Stimulated activated CD8-positive, alpha-beta memory T cell treated with anti-CD3 and anti-CD28 coated beads, Interleukin-15, amount 100 ng/mL, for 48 hours (primary cell): Measurements from ENCODE around the gene FGD3.
A peak's percentile ranks its signal among the peaks of the same experiment; 100 is the strongest.

ENCODE experiments used
- DNase-seq, 2 donors: peaks; one replicate each; pipeline ENCODE4 v3.0.0-alpha.2; 2020; ENCODE audit warnings: low read depth in 2 of 2

The FGD3 gene

DNA sequence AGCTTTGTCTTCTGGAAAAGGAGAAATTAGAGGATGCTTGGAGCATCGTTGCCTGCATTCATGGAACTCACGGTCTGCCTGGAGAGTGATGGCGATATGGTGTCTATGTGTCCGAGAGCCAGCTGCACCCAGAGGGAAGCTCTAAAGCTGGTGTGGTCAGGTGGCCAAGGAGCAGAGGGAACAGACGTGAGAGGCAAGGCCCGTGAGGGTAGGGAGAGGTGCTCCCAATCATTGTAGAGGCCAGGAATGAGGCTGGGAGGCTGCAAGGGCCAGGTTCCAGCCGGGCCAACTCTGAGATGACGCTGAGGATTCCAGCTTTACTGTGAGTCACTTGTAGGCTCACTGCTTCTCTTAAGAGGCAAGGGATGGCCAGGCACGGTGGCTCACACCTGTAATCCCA, 7.6 kb downstream of the FGD3 start:
- no peak for DNase-seq

GRCh38 chr9:92960561-92961290, 13.4 kb downstream of the FGD3 start:
- DNase-seq = no peak

GRCh38 chr9:92961627-92962302, 14.4 kb downstream of the FGD3 start:
- DNase-seq = no peak

GRCh38 chr9:92962303-92962649, 15.0 kb downstream of the FGD3 start:
- DNase-seq = no peak

- DNase-seq = no peak
Measured at GRCh38 chr9:92962846-92963245, 15.5 kb downstream of the FGD3 start.

- DNase-seq = peak in 1 of 2 donors; percentile 48
Measured at GRCh38 chr9:92963831-92964606, 16.7 kb downstream of the FGD3 start.

DNA sequence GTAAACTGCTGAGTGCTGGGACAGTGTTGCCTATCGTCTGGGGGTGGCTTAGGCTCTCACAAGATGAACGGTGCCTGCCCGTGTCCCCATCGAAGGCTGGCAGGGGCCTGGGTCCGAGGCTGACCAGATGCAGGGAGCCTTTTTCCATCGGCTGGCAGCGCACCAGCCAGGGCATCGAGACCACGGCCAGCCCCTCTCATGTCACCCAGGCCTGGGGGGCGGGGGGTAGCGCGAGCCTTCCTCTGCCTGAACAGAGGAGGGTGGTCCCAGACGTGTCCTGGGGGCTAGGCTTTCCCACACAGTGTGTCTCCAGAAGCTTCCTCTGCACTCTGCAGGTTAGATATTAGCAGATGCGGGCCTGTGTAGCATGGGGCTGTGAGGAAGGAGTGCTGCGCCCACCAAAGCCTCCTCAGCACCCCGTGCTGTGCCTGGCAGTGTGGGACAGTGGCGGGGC, 17.3 kb downstream of the FGD3 start:
- no peak for DNase-seq

DNA sequence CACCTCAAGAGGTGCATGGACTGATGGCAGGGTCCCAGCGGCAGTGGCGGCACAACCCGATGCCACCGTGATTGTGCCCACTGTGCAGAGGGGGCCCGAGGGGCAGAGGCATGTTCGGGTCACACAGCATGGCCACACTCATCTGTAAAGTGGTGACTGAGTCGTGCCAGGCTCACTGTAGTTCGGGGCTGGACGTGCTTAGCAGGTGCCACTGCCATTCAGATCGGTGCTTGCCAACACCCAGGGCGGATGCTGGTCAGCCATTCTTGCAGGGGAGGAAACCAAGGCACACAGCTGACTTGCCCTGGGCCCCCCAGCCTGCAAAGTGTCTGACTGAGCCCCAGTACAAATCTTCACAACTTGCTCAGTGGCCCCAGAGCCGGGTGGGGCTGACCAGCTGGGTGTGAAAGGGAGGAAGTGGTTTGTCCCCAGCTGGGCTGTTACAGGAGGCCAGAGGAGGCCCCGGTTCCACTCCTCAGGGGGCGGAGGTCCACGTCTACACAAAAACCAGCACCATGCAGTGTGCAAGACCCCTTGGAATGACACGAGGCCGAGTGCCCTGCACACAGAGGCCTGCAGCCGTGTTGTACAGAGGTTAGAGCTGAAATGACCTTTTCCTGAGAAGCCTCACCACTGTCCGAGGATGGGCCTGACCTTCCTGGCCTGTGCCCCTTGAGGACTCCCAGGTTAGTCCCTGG, 17.9 kb downstream of the FGD3 start:
- DNase-seq = no peak

DNA sequence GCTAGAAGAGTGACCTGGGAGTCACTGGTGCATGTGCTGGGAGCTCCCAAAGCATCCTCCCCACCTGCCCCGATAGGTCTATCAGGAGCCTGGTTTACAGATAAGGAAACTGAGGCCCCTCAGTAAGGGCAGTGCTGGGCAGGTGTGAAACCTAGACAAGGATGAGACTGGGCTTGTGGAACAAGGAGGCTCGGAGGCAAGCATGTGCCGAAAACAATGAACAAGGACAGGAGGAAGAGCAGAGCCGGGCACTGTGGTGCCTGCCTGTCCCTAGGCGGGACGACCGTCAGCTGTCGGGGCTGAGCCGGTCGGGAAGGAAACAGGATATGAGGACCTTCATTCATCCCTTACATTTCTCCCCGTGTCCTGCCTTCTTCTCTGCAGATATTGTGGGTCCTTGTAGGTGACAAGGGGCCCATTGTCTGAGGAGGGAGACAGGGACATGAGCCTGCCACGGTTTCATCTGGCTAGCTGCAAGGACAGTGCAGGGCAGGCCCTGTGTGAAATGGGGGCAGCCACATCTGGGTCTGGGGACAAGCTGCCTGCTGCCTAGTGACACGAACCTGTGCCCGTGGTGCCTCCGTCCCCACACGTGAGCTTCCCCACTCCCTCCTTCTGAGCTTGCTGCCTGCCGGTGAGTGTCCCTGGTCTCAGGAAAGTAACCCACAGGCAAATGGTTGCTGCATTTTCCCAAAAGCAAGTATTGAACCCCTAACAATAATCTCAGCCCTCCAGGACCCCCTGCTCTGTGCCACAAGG, 18.6 kb downstream of the FGD3 start:
- DNase-seq = no peak

- no peak for DNase-seq
Measured at GRCh38 chr9:92966518-92966800, 19.1 kb downstream of the FGD3 start.

DNA sequence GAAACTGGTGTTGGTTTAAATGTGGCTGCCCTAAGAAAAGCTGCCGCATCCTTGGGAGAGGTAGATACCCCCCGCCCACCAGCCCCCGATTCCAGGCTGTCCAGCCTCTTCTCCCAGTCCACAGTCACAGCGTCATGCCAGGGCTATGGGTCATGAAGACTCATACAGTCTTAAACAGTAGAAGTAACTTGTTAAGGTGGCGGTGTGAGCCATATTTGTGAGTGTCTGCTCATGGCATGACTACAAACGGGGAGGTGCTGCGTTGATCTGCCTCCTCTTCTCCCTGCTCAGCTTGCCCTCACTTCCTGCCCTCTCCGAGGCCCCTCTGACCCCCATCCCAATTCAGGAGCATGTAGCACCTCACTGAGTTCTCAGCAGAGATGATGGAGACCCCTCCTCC, 20.8 kb downstream of the FGD3 start:
- DNase-seq = no peak

DNA sequence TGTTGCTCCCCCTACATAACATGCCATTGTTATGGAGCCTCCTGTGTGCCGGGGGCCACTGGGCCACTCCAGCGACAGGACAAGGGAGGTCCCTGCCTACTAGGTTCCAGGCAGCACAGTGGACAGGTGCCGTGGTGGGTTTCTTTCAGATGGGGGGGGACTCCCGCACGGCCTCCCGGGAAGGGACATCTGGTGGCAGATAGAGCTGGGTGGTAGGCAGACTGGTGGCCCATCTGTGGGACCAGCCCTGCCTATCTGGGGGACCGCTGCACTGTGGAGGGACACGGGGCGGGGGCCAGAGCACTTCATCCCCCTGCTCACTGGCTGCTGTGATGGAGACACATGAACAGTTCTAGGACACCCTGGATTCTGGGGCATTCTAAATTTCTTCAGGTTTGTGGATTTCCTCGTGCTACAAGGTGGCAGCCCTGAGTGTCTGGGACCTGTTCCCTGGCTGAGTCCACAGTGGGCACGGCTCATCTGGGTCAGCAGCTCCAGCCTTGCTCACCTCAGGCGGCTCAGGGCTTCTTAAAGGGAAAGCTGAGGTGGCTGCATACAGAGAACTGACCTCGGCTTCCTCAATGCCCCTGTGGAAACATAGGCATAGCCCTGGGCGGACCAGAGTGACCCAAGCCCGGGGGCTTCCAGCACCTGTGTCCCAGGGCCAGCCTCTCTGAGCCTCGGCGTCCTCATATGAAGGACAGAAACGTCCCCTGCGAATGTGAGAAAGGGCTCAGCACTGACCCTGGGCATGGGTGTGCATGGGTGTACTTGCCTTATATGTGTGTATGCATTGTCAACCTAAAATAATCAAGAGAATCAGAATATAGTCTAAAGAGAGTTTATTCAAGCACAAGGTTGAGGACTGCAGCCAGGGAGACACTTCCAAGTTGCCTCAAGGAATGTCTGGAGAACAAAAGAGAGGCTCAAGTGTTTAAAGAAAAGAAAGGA, 22.5 kb downstream of the FGD3 start:
- DNase-seq = no peak

GRCh38 chr9:92970467-92970923, 23.2 kb downstream of the FGD3 start:
- no peak for DNase-seq

- no peak for DNase-seq
Measured at GRCh38 chr9:92971121-92971520, 23.8 kb downstream of the FGD3 start.

- DNase-seq = no peak
Measured at GRCh38 chr9:92971776-92972175, 24.5 kb downstream of the FGD3 start.

- DNase-seq = no peak
Measured at GRCh38 chr9:92973700-92974099, 26.4 kb downstream of the FGD3 start.

DNA sequence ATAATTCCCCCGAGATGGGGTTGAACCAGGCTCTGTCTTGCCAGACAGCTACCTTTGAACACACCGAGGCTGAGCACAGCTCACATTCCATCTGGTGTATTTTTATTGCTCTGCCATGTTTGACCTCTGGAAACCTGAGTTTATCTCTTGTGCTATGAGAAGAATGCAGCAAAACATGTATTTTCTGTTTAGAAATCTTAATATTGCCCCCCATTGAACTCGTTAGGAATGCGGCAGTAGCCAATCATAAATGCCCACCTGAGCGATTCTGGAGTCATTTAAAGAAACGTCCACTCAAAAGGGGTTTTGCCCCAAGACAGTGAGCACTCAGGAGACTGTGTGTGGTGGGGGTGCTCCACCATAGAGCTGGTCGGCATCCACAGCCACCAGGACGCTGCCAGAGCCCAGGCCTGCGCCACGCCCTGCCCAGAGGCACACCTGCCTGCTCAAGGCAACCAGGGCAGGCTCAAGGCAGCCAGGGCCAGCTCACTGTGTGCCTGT, 26.9 kb downstream of the FGD3 start:
- no peak for DNase-seq

- DNase-seq = no peak
Measured at GRCh38 chr9:92974761-92975755, 27.7 kb downstream of the FGD3 start.

DNA sequence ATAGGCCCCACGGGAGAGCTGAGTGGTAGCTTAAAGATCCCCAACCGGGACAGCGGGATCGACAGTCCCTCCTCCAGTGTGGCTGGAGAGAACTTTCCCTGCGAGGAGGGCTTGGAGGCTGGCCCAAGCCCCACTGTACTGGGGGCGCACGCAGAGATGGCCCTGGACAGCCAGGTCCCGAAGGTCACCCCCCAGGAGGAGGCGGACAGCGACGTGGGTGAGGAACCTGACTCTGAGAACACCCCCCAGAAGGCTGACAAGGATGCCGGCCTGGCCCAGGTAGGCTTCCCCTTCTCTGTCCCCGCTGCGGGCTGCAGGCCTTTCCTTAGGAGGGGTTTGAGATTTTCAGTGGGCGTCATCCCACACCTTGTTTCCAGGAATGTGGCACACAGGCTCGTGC, 29.1 kb downstream of the FGD3 start:
- no peak for DNase-seq
